ENCODE results near the gene NFKBIL1.

GRCh38 chr6:31585491-31585890 is 38.1 kb downstream of the NFKBIL1 start:
- TF ChIP-seq, protein P1, sequence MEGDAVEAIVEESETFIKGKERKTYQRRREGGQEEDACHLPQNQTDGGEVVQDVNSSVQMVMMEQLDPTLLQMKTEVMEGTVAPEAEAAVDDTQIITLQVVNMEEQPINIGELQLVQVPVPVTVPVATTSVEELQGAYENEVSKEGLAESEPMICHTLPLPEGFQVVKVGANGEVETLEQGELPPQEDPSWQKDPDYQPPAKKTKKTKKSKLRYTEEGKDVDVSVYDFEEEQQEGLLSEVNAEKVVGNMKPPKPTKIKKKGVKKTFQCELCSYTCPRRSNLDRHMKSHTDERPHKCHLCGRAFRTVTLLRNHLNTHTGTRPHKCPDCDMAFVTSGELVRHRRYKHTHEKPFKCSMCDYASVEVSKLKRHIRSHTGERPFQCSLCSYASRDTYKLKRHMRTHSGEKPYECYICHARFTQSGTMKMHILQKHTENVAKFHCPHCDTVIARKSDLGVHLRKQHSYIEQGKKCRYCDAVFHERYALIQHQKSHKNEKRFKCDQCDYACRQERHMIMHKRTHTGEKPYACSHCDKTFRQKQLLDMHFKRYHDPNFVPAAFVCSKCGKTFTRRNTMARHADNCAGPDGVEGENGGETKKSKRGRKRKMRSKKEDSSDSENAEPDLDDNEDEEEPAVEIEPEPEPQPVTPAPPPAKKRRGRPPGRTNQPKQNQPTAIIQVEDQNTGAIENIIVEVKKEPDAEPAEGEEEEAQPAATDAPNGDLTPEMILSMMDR (IDR thresholded peaks at IDR 0.05), result peak in 1 of 6 experiments; percentile 32
- TF ChIP-seq POLR2A (IDR thresholded peaks at IDR 0.05), result no peak
